ENCODE data around the gene RPA3.

DNA sequence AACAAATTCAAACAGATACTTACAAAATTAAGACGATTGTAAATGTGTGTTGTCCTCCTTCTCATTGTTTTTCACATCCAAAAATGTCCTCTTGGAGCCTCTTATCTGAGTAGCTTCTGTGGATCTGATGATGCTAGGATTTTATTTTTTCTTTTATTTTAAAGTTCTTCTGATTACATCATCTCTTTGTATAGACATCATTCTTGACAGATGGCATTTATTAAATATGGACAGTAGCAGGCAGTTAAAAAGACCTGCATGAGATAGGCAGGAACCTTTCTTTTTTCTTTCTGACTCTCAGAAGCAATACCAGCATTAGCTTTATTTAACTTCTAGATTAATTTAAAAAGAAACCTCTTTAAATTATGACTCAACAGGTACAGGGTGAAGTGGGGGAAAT lies at the start of gene RPA3:
- TF ChIP-seq POLR2A (IDR thresholded peaks at IDR 0.05), result no peak
- TF ChIP-seq, protein P1, sequence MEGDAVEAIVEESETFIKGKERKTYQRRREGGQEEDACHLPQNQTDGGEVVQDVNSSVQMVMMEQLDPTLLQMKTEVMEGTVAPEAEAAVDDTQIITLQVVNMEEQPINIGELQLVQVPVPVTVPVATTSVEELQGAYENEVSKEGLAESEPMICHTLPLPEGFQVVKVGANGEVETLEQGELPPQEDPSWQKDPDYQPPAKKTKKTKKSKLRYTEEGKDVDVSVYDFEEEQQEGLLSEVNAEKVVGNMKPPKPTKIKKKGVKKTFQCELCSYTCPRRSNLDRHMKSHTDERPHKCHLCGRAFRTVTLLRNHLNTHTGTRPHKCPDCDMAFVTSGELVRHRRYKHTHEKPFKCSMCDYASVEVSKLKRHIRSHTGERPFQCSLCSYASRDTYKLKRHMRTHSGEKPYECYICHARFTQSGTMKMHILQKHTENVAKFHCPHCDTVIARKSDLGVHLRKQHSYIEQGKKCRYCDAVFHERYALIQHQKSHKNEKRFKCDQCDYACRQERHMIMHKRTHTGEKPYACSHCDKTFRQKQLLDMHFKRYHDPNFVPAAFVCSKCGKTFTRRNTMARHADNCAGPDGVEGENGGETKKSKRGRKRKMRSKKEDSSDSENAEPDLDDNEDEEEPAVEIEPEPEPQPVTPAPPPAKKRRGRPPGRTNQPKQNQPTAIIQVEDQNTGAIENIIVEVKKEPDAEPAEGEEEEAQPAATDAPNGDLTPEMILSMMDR (IDR thresholded peaks at IDR 0.05), result no peak
- TF ChIP-seq POLR2AphosphoS5 (IDR thresholded peaks at IDR 0.05), result no peak

Data from stomach (tissue), 4 donors.